Transverse colon (tissue), 4 donors: ENCODE data around the gene MEIOB. TPM values are rescaled to one million over a fixed set of nuclear protein-coding genes. Genes with fewer than 3 reads are reported as not detected.

Experiments
- DNase-seq: peaks from one replicate; pipeline ENCODE4 v3.0.0-alpha.2; 2019
- H3K27ac ChIP-seq, 4 donors: fragments of 200-600 bp; sonication (generic); 2 replicates each; pipeline ENCODE4 v1.5.1; 2016 to 2018; ENCODE audit warnings: inconsistent platforms in 4 of 4
- H3K27me3 ChIP-seq: fragments of 200-600 bp; sonication (generic); 2 replicates; pipeline ENCODE4 v1.5.1; 2017; ENCODE audit warnings: inconsistent platforms
- H3K36me3 ChIP-seq, 4 donors: fragments of 200-600 bp; sonication (generic); 2 replicates each; pipeline ENCODE4 v1.5.1; 2017 to 2019; ENCODE audit warnings: inconsistent platforms in 4 of 4
- H3K4me1 ChIP-seq, 4 donors: fragments of 200-600 bp; sonication (generic); 2 replicates each; pipeline ENCODE4 v1.5.1; 2017 to 2020; ENCODE audit warnings: inconsistent platforms in 4 of 4
- H3K4me3 ChIP-seq, 4 donors: fragments of 200-600 bp; sonication (generic); 1 replicate in 1 of 4; 2 replicates in 3 of 4; pipeline versions ENCODE4 v1.5.1 to v1.6.1; 2017 to 2019; ENCODE audit warnings: inconsistent platforms in 4 of 4
- H3K9me3 ChIP-seq, 2 donors: fragments of 200-600 bp; sonication (generic); 2 replicates each; pipeline ENCODE4 v1.5.1; 2017 to 2019; ENCODE audit warnings: inconsistent platforms in 2 of 2
- EP300 ChIP-seq: sonication (generic); formaldehyde crosslinking; IDR thresholded peaks from one replicate; pipeline ENCODE4 v1.6.1; 2017; ENCODE audit warnings: antibody characterized with exemption, low read depth
- POLR2A ChIP-seq: fragments of 450-650 bp; IDR thresholded peaks from one replicate; pipeline ENCODE4 v1.6.1; 2016; ENCODE audit warnings: antibody characterized with exemption, mild to moderate bottlenecking, moderate library complexity
- POLR2AphosphoS5 ChIP-seq, 3 donors: sonication (generic); formaldehyde crosslinking; IDR thresholded peaks; one replicate each; pipeline ENCODE4 v1.6.1; 2016; ENCODE audit warnings: antibody characterized with exemption in 3 of 3
- WGBS, 2 donors: methylation state at CpG; one replicate each; pipeline ENCODE4 v1.1.5; 2018; ENCODE audit warnings: low coverage in 1 of 2; 5-methylcytosine and 5-hydroxymethylcytosine counted together
- in situ Hi-C, 4 donors: fragments of 200-750 bp; cut with MboI; loops; one replicate each; pipeline versions ENCODE4 v1.15.0 to v1.15.1; 2017; ENCODE audit warnings: low sequenced_read_pairs in 3 of 4, low pct_ligation_motif_present in 1 of 4, low pct_unique_long_range_greater_than_20kb in 1 of 4
- intact Hi-C: fragments of 100-400 bp; cut with DNase I; formaldehyde crosslinking; loops from one replicate; pipeline ENCODE4 v1.15.1; 2023; ENCODE audit warnings: low total_unique reads
- total RNA-seq, 4 donors: library from RNA; depleted of rRNA; stranded (reverse); fragments of >200 nt; gene quantifications; one replicate each; pipeline ENCODE4 v1.1.0, GENCODE V29; 2016
- TF ChIP-seq, protein P1 (sequence below), 5 experiments: fragments of 200-600 bp in 3 of 5; fragments of 450-650 bp in 2 of 5; sonication (generic) in 3 of 5; IDR thresholded peaks; 1 replicate in 2 of 5; 2 replicates in 3 of 5; pipeline ENCODE4 v1.5.1; 2016 to 2017; ENCODE audit warnings: antibody characterized with exemption in 5 of 5, inconsistent platforms in 3 of 5, mild to moderate bottlenecking in 2 of 5, moderate library complexity in 1 of 5

Gene MEIOB
- total RNA-seq, 4 donors from 2014 or later: not detected

DNA sequence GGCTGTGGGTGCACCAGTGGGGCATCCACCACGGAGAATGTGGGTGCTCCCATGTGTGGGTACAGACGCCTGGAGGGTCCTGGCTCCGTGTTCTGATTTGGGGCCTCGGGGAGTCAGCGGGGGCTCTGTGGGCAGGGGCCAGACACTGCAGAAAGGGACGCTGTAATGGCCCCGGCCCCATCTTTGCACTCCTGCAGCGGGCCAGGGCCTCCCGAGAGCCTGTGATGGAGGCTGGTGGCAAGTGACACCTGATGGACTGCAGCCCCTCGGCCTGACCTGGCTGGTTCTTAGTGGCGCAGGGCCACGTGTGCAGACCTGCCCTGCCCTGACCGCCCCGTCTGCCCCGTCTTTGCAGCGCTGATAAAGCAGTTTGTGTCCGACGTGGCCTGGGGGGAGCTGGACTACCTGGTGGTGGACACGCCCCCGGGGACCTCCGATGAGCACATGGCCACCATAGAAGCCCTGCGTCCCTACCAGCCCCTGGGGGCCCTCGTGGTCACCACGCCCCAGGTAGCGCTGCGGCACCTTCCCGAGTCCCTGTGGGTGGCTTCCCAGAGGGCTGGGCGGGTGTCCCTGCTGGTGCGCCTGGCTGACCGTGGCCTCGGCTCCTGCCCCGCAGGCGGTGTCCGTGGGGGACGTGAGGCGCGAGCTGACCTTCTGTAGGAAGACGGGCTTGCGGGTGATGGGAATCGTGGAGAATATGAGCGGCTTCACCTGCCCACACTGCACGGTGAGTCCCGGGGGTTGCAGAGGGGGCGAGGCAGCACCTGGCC, 84.5 kb downstream of the MEIOB start:
- no peaks in the 10 kb centered on the region for H3K9me3 ChIP-seq
- H3K27ac ChIP-seq: no peak overlapping the region
- in situ Hi-C loops (no loop called here), intact Hi-C loops (no loop called here)
- DNase-seq: no peak
- TF ChIP-seq POLR2AphosphoS5 (IDR thresholded peaks at IDR 0.05) (no peak), EP300 (no peak), POLR2A (no peak)
- TF ChIP-seq, protein P1, sequence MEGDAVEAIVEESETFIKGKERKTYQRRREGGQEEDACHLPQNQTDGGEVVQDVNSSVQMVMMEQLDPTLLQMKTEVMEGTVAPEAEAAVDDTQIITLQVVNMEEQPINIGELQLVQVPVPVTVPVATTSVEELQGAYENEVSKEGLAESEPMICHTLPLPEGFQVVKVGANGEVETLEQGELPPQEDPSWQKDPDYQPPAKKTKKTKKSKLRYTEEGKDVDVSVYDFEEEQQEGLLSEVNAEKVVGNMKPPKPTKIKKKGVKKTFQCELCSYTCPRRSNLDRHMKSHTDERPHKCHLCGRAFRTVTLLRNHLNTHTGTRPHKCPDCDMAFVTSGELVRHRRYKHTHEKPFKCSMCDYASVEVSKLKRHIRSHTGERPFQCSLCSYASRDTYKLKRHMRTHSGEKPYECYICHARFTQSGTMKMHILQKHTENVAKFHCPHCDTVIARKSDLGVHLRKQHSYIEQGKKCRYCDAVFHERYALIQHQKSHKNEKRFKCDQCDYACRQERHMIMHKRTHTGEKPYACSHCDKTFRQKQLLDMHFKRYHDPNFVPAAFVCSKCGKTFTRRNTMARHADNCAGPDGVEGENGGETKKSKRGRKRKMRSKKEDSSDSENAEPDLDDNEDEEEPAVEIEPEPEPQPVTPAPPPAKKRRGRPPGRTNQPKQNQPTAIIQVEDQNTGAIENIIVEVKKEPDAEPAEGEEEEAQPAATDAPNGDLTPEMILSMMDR (IDR thresholded peaks at IDR 0.05): no peak
- H3K4me1 ChIP-seq: peaks cover 0 to 12% (median 7%) of the 10 kb centered on the region in 4 donors
- no peaks in the 10 kb centered on the region for H3K27me3 ChIP-seq
- no peak overlapping the region for H3K4me3 ChIP-seq
- 93% methylated on average over 42 of the region's 44 CpGs; no CpG with 5 or more reads in 1 of the 2 donors for WGBS, 2 donors
- H3K36me3 ChIP-seq: no peaks in the 10 kb centered on the region

DNA sequence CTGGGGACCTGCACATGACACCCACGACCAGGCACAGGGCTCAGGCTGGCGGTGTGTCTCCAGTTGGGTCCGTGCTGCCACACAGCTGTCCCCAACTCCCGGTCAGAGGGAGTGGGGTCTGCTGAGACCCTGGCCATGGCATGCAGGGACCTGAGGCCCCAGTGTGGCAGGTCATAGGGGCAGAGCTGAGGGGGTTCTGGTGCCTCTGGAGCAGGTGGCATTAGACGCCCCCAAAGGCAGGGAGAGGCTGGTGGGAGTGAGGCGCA, 85.0 kb downstream of the MEIOB start:
- Histone ChIP-seq H3K27me3 (no peaks in the 10 kb centered on the region), H3K36me3 (no peaks in the 10 kb centered on the region), H3K4me1 (peaks cover 0 to 12% (median 8%) of the 10 kb centered on the region in 4 donors), H3K9me3 (no peaks in the 10 kb centered on the region), H3K4me3 (no peak overlapping the region), H3K27ac (no peak overlapping the region)
- intact Hi-C loops: no loop called here
- no peak for DNase-seq
- in situ Hi-C loops: no loop called here
- WGBS, 2 donors: 70% methylated on average over 2 of the region's 6 CpGs; no CpG with 5 or more reads in 1 of the 2 donors
- TF ChIP-seq, protein P1 (IDR thresholded peaks at IDR 0.05): no peak
- TF ChIP-seq POLR2AphosphoS5 (IDR thresholded peaks at IDR 0.05) (no peak), EP300 (no peak), POLR2A (no peak)

DNA sequence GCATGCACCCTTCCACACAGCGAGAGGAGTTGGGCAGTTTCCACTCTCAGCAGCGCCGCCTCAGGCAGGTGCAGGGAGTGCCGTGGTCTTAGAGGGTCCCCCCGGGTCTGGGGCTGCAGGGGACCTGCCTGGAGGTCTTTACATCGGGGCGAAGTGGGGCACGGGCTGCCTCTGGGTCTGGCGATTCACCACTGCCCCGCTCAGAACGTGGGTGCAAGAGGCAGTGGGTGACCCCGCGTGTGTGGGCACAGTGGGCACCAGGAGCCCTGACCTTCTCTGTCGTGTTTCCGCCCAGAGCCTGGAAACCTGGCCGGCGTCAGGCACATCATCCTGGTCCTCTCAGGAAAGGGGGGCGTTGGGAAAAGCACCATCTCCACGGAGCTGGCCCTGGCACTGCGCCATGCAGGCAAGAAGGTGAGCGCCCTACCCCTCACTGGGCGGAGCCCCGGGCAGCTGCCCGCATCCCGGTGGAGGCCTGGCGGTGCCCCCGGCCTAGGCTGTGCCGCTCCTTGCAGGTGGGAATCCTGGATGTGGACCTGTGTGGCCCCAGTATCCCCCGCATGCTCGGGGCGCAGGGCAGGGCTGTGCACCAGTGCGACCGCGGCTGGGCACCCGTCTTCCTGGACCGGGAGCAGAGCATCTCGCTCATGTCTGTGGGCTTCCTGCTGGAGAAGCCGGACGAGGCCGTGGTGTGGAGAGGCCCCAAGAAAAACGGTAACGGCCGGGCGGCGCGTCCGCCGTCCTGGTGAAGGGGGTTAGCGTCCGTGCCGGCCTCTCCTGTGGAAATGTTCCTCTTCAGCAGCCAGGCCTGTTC, 85.5 kb downstream of the MEIOB start:
- Histone ChIP-seq H3K27ac (no peak overlapping the region), H3K27me3 (no peaks in the 10 kb centered on the region), H3K4me1 (peaks cover 1 to 14% (median 11%) of the 10 kb centered on the region in 4 donors), H3K4me3 (no peak overlapping the region), H3K9me3 (no peaks in the 10 kb centered on the region), H3K36me3 (no peaks in the 10 kb centered on the region)
- in situ Hi-C loops (no loop called here), intact Hi-C loops (no loop called here)
- TF ChIP-seq, protein P1 (IDR thresholded peaks at IDR 0.05): no peak
- TF ChIP-seq POLR2AphosphoS5 (IDR thresholded peaks at IDR 0.05) (no peak), POLR2A (no peak)
- 92% methylated on average over 45 of the region's 51 CpGs; no CpG with 5 or more reads in 1 of the 2 donors for WGBS, 2 donors
- DNase-seq: no peak

DNA sequence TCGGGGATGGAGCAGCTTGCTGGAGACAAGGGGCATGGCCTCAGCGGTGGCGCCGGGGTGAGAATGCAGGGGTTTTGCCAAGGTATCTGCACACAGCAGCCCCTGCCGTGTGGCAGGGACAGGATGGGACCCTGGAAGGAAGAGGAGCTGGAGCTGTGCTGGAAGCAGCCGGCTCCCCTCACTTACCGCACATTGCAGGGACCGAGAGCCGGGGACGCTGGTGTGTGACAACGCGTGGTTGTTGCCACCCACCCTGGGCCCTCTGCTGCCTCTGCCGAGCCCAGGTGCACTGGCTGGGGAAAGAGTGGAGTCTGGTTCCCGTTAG, 86.2 kb downstream of the MEIOB start:
- Histone ChIP-seq H3K36me3 (no peaks in the 10 kb centered on the region), H3K4me1 (peaks cover 7 to 20% (median 18%) of the 10 kb centered on the region in 4 donors), H3K27ac (no peak overlapping the region), H3K4me3 (no peak overlapping the region), H3K9me3 (no peaks in the 10 kb centered on the region), H3K27me3 (no peaks in the 10 kb centered on the region)
- TF ChIP-seq POLR2A (no peak), EP300 (no peak), POLR2AphosphoS5 (IDR thresholded peaks at IDR 0.05) (no peak)
- TF ChIP-seq, protein P1 (IDR thresholded peaks at IDR 0.05): no peak
- in situ Hi-C loops: no loop called here
- 94% methylated on average over 14 of the region's 14 CpGs; no CpG with 5 or more reads in 1 of the 2 donors for WGBS, 2 donors
- DNase-seq: no peak
- intact Hi-C loops: no loop called here
